WTC11 (cell line): ENCODE data around the gene RHBDD1. TPM values are rescaled to one million over a fixed set of nuclear protein-coding genes. Genes with fewer than 3 reads are reported as not detected.

Experiments
- ELF4 ChIP-seq: sonication (generic); formaldehyde crosslinking; IDR thresholded peaks from 2 replicates; pipeline ENCODE4 v1.8.1; 2022; ENCODE audit warnings: low read depth, mild to moderate bottlenecking, moderate library complexity, missing genetic modification reagents
- FOXK1 ChIP-seq: sonication (generic); formaldehyde crosslinking; IDR thresholded peaks from 2 replicates; pipeline ENCODE4 v1.8.0; 2022; ENCODE audit warnings: mild to moderate bottlenecking, moderate library complexity, missing genetic modification reagents
- IRF2 ChIP-seq: sonication (generic); formaldehyde crosslinking; IDR thresholded peaks from 2 replicates; pipeline ENCODE4 v1.8.0; 2022; ENCODE audit warnings: low read depth, missing genetic modification reagents, borderline replicate concordance
- NR1H2 ChIP-seq: sonication (generic); formaldehyde crosslinking; IDR thresholded peaks from 2 replicates; pipeline ENCODE4 v1.9.0; 2021; ENCODE audit warnings: mild to moderate bottlenecking, moderate library complexity, missing genetic modification reagents
- SP1 ChIP-seq: sonication (generic); formaldehyde crosslinking; conservative IDR thresholded peaks from 2 replicates; pipeline ENCODE4 v1.8.1; 2022; ENCODE audit warnings: missing genetic modification reagents
- TCF7 ChIP-seq: sonication (generic); formaldehyde crosslinking; IDR thresholded peaks from 2 replicates; pipeline ENCODE4 v1.8.0; 2022; ENCODE audit warnings: mild to moderate bottlenecking, low read depth, missing genetic modification reagents, moderate library complexity
- ZNF219 ChIP-seq: sonication (generic); formaldehyde crosslinking; IDR thresholded peaks from 2 replicates; pipeline ENCODE4 v1.8.0; 2023; ENCODE audit warnings: missing genetic modification reagents, mild to moderate bottlenecking, borderline replicate concordance
- ZNF317 ChIP-seq: sonication (generic); formaldehyde crosslinking; IDR thresholded peaks from 2 replicates; pipeline ENCODE4 v1.8.1; 2023; ENCODE audit warnings: low read depth, mild to moderate bottlenecking, moderate library complexity, missing genetic modification reagents, borderline replicate concordance
- total RNA-seq: library from RNA; stranded (reverse); gene quantifications from 3 replicates; pipeline ENCODE4 v1.2.3, GENCODE V29; 2021
- TF ChIP-seq, protein P1 (sequence below): sonication (generic); formaldehyde crosslinking; IDR thresholded peaks from 2 replicates; pipeline ENCODE4 v1.8.0; 2022; ENCODE audit warnings: mild to moderate bottlenecking, missing genetic modification reagents
- TF ChIP-seq, protein P2 (sequence below): sonication (generic); formaldehyde crosslinking; IDR thresholded peaks from 2 replicates; pipeline ENCODE4 v1.8.1; 2022; ENCODE audit warnings: low read depth, missing genetic modification reagents, borderline replicate concordance
- TF ChIP-seq, protein P3 (sequence below): sonication (generic); formaldehyde crosslinking; IDR thresholded peaks from 2 replicates; pipeline ENCODE4 v1.8.1; 2023; ENCODE audit warnings: mild to moderate bottlenecking, missing genetic modification reagents
- TF ChIP-seq, protein P4 (sequence below): sonication (generic); formaldehyde crosslinking; IDR thresholded peaks from 2 replicates; pipeline ENCODE4 v1.8.1; 2022; ENCODE audit warnings: missing genetic modification reagents, borderline replicate concordance
- TF ChIP-seq, protein P5 (sequence below): sonication (generic); formaldehyde crosslinking; IDR thresholded peaks from 2 replicates; pipeline ENCODE4 v1.8.0; 2022; ENCODE audit warnings: missing genetic modification reagents
- TF ChIP-seq, protein P6 (sequence below): sonication (generic); formaldehyde crosslinking; IDR thresholded peaks from 2 replicates; pipeline ENCODE4 v1.8.1; 2022; ENCODE audit warnings: mild to moderate bottlenecking, missing genetic modification reagents, moderate library complexity, borderline replicate concordance
- TF ChIP-seq, protein P7 (sequence below): sonication (generic); formaldehyde crosslinking; IDR thresholded peaks from 2 replicates; pipeline ENCODE4 v1.8.0; 2022; ENCODE audit warnings: mild to moderate bottlenecking, missing genetic modification reagents
- TF ChIP-seq, protein P8 (sequence below): sonication (generic); formaldehyde crosslinking; conservative IDR thresholded peaks from 2 replicates; pipeline ENCODE4 v1.8.1; 2022; ENCODE audit warnings: mild to moderate bottlenecking, missing genetic modification reagents
- TF ChIP-seq, protein P9 (sequence below): sonication (generic); formaldehyde crosslinking; IDR thresholded peaks from 2 replicates; pipeline ENCODE4 v1.8.1; 2023; ENCODE audit warnings: mild to moderate bottlenecking, missing genetic modification reagents, borderline replicate concordance

The RHBDD1 gene
- total RNA-seq, 1 experiment from 2014 or later: 25.7 TPM

DNA sequence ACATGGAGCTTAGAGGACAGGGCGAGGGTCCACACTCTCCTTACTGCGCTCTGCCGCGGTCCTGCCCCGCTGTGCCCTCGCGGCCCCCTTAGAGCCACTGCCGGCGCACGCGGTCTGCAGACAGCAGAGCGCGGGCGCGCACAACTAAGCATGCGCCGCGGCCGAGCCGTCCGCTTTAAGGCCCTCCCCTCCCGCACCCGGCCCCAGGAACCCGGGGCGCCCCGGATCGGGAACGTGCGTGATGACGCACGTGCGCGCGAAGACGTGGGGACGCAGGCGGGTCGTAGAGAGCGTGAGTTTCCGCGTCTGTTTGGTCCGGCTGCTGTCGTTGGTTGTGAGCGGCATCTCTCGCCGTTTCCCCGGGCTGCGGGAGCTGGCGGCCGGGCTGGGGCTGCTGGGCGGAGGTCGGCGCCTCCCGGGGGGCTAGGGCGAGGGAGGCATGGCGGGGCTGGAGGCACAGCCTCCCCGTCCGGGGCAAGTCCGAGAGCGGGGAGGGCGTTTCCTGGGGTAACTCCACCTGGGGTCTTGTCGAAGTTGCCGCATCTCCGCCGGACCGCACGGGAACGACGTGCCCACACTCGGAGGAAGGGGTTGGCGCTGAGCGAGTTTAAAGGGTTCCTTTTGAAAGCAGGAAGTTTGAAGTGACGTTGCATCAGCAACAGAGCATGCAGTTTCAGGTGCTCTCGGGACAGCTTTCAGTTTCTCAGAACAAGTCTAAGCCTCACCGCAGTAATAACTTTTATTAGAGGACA, at the start of gene RHBDD1 (continued):
- TF ChIP-seq, protein P1, sequence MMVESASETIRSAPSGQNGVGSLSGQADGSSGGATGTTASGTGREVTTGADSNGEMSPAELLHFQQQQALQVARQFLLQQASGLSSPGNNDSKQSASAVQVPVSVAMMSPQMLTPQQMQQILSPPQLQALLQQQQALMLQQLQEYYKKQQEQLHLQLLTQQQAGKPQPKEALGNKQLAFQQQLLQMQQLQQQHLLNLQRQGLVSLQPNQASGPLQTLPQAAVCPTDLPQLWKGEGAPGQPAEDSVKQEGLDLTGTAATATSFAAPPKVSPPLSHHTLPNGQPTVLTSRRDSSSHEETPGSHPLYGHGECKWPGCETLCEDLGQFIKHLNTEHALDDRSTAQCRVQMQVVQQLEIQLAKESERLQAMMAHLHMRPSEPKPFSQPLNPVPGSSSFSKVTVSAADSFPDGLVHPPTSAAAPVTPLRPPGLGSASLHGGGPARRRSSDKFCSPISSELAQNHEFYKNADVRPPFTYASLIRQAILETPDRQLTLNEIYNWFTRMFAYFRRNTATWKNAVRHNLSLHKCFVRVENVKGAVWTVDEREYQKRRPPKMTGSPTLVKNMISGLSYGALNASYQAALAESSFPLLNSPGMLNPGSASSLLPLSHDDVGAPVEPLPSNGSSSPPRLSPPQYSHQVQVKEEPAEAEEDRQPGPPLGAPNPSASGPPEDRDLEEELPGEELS (CRISPR knock-in tag): peak; percentile 99
- TF ChIP-seq, protein P2, sequence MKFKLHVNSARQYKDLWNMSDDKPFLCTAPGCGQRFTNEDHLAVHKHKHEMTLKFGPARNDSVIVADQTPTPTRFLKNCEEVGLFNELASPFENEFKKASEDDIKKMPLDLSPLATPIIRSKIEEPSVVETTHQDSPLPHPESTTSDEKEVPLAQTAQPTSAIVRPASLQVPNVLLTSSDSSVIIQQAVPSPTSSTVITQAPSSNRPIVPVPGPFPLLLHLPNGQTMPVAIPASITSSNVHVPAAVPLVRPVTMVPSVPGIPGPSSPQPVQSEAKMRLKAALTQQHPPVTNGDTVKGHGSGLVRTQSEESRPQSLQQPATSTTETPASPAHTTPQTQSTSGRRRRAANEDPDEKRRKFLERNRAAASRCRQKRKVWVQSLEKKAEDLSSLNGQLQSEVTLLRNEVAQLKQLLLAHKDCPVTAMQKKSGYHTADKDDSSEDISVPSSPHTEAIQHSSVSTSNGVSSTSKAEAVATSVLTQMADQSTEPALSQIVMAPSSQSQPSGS (CRISPR knock-in tag): peak; percentile 87
- TF ChIP-seq, protein P3, sequence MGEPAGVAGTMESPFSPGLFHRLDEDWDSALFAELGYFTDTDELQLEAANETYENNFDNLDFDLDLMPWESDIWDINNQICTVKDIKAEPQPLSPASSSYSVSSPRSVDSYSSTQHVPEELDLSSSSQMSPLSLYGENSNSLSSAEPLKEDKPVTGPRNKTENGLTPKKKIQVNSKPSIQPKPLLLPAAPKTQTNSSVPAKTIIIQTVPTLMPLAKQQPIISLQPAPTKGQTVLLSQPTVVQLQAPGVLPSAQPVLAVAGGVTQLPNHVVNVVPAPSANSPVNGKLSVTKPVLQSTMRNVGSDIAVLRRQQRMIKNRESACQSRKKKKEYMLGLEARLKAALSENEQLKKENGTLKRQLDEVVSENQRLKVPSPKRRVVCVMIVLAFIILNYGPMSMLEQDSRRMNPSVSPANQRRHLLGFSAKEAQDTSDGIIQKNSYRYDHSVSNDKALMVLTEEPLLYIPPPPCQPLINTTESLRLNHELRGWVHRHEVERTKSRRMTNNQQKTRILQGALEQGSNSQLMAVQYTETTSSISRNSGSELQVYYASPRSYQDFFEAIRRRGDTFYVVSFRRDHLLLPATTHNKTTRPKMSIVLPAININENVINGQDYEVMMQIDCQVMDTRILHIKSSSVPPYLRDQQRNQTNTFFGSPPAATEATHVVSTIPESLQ (CRISPR knock-in tag): peak; percentile 87; the same call in 1 of the 2 replicates
- TF ChIP-seq SP1 (CRISPR knock-in tag) (peak; percentile 74), NR1H2 (CRISPR knock-in tag) (peak; percentile 85; the same call in 1 of the 2 replicates), TCF7 (CRISPR knock-in tag) (peak; percentile 90; the same call in 1 of the 2 replicates), FOXK1 (CRISPR knock-in tag) (peak; percentile 97), IRF2 (CRISPR knock-in tag) (peak; percentile 85; the same call in 1 of the 2 replicates), ZNF219 (CRISPR knock-in tag) (peak; percentile 95), ELF4 (CRISPR knock-in tag) (peak; percentile 97), ZNF317 (CRISPR knock-in tag) (peak; percentile 82)
- TF ChIP-seq, protein P4, sequence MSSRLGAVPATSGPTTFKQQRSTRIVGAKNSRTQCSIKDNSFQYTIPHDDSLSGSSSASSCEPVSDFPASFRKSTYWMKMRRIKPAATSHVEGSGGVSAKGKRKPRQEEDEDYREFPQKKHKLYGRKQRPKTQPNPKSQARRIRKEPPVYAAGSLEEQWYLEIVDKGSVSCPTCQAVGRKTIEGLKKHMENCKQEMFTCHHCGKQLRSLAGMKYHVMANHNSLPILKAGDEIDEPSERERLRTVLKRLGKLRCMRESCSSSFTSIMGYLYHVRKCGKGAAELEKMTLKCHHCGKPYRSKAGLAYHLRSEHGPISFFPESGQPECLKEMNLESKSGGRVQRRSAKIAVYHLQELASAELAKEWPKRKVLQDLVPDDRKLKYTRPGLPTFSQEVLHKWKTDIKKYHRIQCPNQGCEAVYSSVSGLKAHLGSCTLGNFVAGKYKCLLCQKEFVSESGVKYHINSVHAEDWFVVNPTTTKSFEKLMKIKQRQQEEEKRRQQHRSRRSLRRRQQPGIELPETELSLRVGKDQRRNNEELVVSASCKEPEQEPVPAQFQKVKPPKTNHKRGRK (CRISPR knock-in tag): peak; percentile 25; the same call in 1 of the 2 replicates
- TF ChIP-seq, protein P5, sequence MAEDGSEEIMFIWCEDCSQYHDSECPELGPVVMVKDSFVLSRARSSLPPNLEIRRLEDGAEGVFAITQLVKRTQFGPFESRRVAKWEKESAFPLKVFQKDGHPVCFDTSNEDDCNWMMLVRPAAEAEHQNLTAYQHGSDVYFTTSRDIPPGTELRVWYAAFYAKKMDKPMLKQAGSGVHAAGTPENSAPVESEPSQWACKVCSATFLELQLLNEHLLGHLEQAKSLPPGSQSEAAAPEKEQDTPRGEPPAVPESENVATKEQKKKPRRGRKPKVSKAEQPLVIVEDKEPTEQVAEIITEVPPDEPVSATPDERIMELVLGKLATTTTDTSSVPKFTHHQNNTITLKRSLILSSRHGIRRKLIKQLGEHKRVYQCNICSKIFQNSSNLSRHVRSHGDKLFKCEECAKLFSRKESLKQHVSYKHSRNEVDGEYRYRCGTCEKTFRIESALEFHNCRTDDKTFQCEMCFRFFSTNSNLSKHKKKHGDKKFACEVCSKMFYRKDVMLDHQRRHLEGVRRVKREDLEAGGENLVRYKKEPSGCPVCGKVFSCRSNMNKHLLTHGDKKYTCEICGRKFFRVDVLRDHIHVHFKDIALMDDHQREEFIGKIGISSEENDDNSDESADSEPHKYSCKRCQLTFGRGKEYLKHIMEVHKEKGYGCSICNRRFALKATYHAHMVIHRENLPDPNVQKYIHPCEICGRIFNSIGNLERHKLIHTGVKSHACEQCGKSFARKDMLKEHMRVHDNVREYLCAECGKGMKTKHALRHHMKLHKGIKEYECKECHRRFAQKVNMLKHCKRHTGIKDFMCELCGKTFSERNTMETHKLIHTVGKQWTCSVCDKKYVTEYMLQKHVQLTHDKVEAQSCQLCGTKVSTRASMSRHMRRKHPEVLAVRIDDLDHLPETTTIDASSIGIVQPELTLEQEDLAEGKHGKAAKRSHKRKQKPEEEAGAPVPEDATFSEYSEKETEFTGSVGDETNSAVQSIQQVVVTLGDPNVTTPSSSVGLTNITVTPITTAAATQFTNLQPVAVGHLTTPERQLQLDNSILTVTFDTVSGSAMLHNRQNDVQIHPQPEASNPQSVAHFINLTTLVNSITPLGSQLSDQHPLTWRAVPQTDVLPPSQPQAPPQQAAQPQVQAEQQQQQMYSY (CRISPR knock-in tag): peak; percentile 68
- TF ChIP-seq, protein P6, sequence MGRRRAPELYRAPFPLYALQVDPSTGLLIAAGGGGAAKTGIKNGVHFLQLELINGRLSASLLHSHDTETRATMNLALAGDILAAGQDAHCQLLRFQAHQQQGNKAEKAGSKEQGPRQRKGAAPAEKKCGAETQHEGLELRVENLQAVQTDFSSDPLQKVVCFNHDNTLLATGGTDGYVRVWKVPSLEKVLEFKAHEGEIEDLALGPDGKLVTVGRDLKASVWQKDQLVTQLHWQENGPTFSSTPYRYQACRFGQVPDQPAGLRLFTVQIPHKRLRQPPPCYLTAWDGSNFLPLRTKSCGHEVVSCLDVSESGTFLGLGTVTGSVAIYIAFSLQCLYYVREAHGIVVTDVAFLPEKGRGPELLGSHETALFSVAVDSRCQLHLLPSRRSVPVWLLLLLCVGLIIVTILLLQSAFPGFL (CRISPR knock-in tag): peak; percentile 93; the same call in 1 of the 2 replicates
- TF ChIP-seq, protein P7, sequence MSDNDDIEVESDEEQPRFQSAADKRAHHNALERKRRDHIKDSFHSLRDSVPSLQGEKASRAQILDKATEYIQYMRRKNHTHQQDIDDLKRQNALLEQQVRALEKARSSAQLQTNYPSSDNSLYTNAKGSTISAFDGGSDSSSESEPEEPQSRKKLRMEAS: peak; percentile 100
- TF ChIP-seq, protein P8, sequence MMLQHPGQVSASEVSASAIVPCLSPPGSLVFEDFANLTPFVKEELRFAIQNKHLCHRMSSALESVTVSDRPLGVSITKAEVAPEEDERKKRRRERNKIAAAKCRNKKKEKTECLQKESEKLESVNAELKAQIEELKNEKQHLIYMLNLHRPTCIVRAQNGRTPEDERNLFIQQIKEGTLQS: no peak; the same call in 1 of the 2 replicates
- TF ChIP-seq, protein P9, sequence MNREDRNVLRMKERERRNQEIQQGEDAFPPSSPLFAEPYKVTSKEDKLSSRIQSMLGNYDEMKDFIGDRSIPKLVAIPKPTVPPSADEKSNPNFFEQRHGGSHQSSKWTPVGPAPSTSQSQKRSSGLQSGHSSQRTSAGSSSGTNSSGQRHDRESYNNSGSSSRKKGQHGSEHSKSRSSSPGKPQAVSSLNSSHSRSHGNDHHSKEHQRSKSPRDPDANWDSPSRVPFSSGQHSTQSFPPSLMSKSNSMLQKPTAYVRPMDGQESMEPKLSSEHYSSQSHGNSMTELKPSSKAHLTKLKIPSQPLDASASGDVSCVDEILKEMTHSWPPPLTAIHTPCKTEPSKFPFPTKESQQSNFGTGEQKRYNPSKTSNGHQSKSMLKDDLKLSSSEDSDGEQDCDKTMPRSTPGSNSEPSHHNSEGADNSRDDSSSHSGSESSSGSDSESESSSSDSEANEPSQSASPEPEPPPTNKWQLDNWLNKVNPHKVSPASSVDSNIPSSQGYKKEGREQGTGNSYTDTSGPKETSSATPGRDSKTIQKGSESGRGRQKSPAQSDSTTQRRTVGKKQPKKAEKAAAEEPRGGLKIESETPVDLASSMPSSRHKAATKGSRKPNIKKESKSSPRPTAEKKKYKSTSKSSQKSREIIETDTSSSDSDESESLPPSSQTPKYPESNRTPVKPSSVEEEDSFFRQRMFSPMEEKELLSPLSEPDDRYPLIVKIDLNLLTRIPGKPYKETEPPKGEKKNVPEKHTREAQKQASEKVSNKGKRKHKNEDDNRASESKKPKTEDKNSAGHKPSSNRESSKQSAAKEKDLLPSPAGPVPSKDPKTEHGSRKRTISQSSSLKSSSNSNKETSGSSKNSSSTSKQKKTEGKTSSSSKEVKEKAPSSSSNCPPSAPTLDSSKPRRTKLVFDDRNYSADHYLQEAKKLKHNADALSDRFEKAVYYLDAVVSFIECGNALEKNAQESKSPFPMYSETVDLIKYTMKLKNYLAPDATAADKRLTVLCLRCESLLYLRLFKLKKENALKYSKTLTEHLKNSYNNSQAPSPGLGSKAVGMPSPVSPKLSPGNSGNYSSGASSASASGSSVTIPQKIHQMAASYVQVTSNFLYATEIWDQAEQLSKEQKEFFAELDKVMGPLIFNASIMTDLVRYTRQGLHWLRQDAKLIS: peak; percentile 99
